HCT116 (cell line): ENCODE data around the gene CNTNAP2. TPM values are rescaled to one million over a fixed set of nuclear protein-coding genes. Genes with fewer than 3 reads are reported as not detected.
"Not testable (repeated sequence)": the region's sequence is repeated elsewhere in the genome, so short reads cannot be mapped to it uniquely, and the experiment has no call there.

Experiments used
- ATAC-seq: fragments of 200-7000 bp; cut with Tn5 transposase; 2 replicates; pipeline ENCODE4 v1.9.1; 2020; ENCODE audit warnings: mild to moderate bottlenecking, moderate library complexity
- BruUV-seq: library from RNA; stranded (reverse); fragments of 400-500 nt; replicated peaks from 2 replicates; lab custom pipeline; 2021; lab: Mats Ljungman, UMichigan
- CTCF ChIA-PET: fragments of 300-600 bp; sonication (Branson Sonifier 250); formaldehyde crosslinking; loops from one replicate; lab custom pipeline; 2021; ENCODE audit warnings: antibody characterized with exemption; lab: Charles Lee
- POLR2A ChIA-PET: fragments of 300-600, 350-600 bp; sonication (Branson Sonifier 250); formaldehyde crosslinking; loops from one replicate; lab custom pipeline; 2021; ENCODE audit warnings: antibody characterized with exemption; lab: Charles Lee
- RAD21 ChIA-PET, 2 experiments: fragments of 300-600 bp; sonication (Branson Sonifier 250); formaldehyde crosslinking; loops; one replicate each; lab custom pipeline; 2023; ENCODE audit warnings: low total read pairs in 2 of 2; ENCODE audit not compliant: uncharacterized antibody in 2 of 2, unreplicated experiment in 2 of 2, low non-redundant PET in 1 of 2; lab: Charles Lee
- DNase-seq: peaks from one replicate; pipeline ENCODE4 v3.0.0-alpha.2; 2010; ENCODE audit warnings: low read depth, low spot score
- H2AFZ ChIP-seq: fragments of 200-600 bp; shearing (Covaris generic), sonication (generic); 2 replicates; pipeline ENCODE4 v1.6.1; 2017; ENCODE audit warnings: low read depth, mixed run types, mixed read lengths, antibody characterized with exemption, low read length; ENCODE audit not compliant: poor library complexity, severe bottlenecking
- H3K27ac ChIP-seq: 2 replicates; pipeline ENCODE4 v1.5.1; 2012; ENCODE audit warnings: low read depth, low read length
- H3K27me3 ChIP-seq: fragments of 200-600 bp; sonication (generic); 2 replicates; pipeline ENCODE4 v1.6.1; 2016; ENCODE audit warnings: mixed run types, low read length, mixed read lengths; ENCODE audit not compliant: insufficient read depth
- H3K36me3 ChIP-seq, 2 experiments: fragments of 200-500 bp in 1 of 2; fragments of 200-600 bp in 1 of 2; sonication (Bioruptor generic) in 1 of 2; sonication (generic) in 1 of 2; 2 replicates each; pipeline versions ENCODE4 v1.5.1 to v1.6.1; 2014 to 2016; ENCODE audit warnings: low read length in 2 of 2, inconsistent platforms in 1 of 2, mixed read lengths in 1 of 2, mixed run types in 1 of 2; ENCODE audit not compliant: insufficient read depth in 2 of 2, control insufficient read depth in 1 of 2
- H3K4me1 ChIP-seq, 2 experiments: fragments of 200-600 bp in 1 of 2; sonication (generic) in 1 of 2; 2 replicates each; pipeline versions ENCODE4 v1.5.1 to v1.6.1; 2012 to 2017; ENCODE audit warnings: low read length in 2 of 2, inconsistent platforms in 1 of 2, mild to moderate bottlenecking in 1 of 2, mixed read lengths in 1 of 2, mixed run types in 1 of 2, moderate library complexity in 1 of 2; ENCODE audit not compliant: insufficient read depth in 2 of 2, control insufficient read depth in 1 of 2
- H3K4me2 ChIP-seq: fragments of 200-600 bp; sonication (generic); 2 replicates; pipeline ENCODE4 v1.6.1; 2017; ENCODE audit warnings: mixed run types, low read length, mixed read lengths
- H3K4me3 ChIP-seq, 2 experiments: fragments of 200-600 bp in 1 of 2; sonication (generic) in 1 of 2; replicated peaks in 1 of 2; 2 replicates each; pipeline ENCODE4 v1.5.1; 2011 to 2016; ENCODE audit warnings: low read length in 2 of 2, control low read depth in 1 of 2, low read depth in 1 of 2, mild to moderate bottlenecking in 1 of 2, mixed read lengths in 1 of 2, mixed run types in 1 of 2
- H3K79me2 ChIP-seq: fragments of 200-600 bp; sonication (generic); 2 replicates; pipeline ENCODE4 v1.6.1; 2017; ENCODE audit warnings: mild to moderate bottlenecking, mixed run types, low read length, moderate library complexity, mixed read lengths; ENCODE audit not compliant: insufficient read depth
- H3K9ac ChIP-seq: fragments of 200-600 bp; sonication (generic); 2 replicates; pipeline ENCODE4 v1.6.1; 2016; ENCODE audit warnings: low read length, mixed read lengths
- H3K9me2 ChIP-seq: fragments of 200-600 bp; sonication (generic), shearing (Covaris generic); 2 replicates; pipeline ENCODE4 v1.6.1; 2017; ENCODE audit warnings: mixed run types, mild to moderate bottlenecking, moderate library complexity; ENCODE audit not compliant: insufficient read depth
- H3K9me3 ChIP-seq, 2 experiments: fragments of 200-500 bp in 1 of 2; fragments of 200-600 bp in 1 of 2; sonication (Bioruptor generic) in 1 of 2; sonication (generic) in 1 of 2; 2 replicates each; pipeline ENCODE4 v1.6.1; 2014 to 2017; ENCODE audit warnings: low read length in 2 of 2, mixed read lengths in 2 of 2, inconsistent platforms in 1 of 2, low read depth in 1 of 2, mild to moderate bottlenecking in 1 of 2, mixed run types in 1 of 2, moderate library complexity in 1 of 2; ENCODE audit not compliant: control insufficient read depth in 1 of 2, insufficient read depth in 1 of 2
- H4K20me1 ChIP-seq: fragments of 200-600 bp; sonication (generic), shearing (Covaris generic); 2 replicates; pipeline ENCODE4 v1.6.1; 2017; ENCODE audit warnings: mixed run types, mild to moderate bottlenecking, moderate library complexity; ENCODE audit not compliant: insufficient read depth
- ATF3 ChIP-seq: IDR thresholded peaks from 2 replicates; pipeline ENCODE4 v1.6.1; 2012
- CBX3 ChIP-seq: IDR thresholded peaks from 2 replicates; pipeline ENCODE4 v1.6.1; 2012; ENCODE audit warnings: low read depth
- CEBPB ChIP-seq: IDR thresholded peaks from 2 replicates; pipeline ENCODE4 v1.6.1; 2012; ENCODE audit warnings: low read depth
- ELF1 ChIP-seq: IDR thresholded peaks from 2 replicates; pipeline ENCODE4 v1.6.1; 2012; ENCODE audit warnings: low read depth, borderline replicate concordance
- EZH2 ChIP-seq: fragments of 200-600 bp; sonication (generic); IDR thresholded peaks from 2 replicates; pipeline ENCODE4 v1.6.1; 2017; ENCODE audit warnings: antibody characterized with exemption, mixed run types
- JUND ChIP-seq: IDR thresholded peaks from 2 replicates; pipeline ENCODE4 v1.6.1; 2012
- MAX ChIP-seq: IDR thresholded peaks from 2 replicates; pipeline ENCODE4 v1.6.1; 2012
- POLR2AphosphoS5 ChIP-seq: IDR thresholded peaks from 2 replicates; pipeline ENCODE4 v1.6.1; 2011; ENCODE audit warnings: mild to moderate bottlenecking, low read depth, low read length, moderate library complexity
- RAD21 ChIP-seq: IDR thresholded peaks from 2 replicates; pipeline ENCODE4 v1.6.1; 2012; ENCODE audit warnings: low read depth, mild to moderate bottlenecking
- REST ChIP-seq: IDR thresholded peaks from 2 replicates; pipeline ENCODE4 v1.6.1; 2012; ENCODE audit warnings: low read depth
- SIN3A ChIP-seq: IDR thresholded peaks from 2 replicates; pipeline ENCODE4 v1.6.1; 2012; ENCODE audit warnings: low read depth
- SRF ChIP-seq: IDR thresholded peaks from 2 replicates; pipeline ENCODE4 v1.6.1; 2012; ENCODE audit warnings: low read depth
- TCF7L2 ChIP-seq: IDR thresholded peaks from 2 replicates; pipeline ENCODE4 v1.7.0; 2011; ENCODE audit warnings: borderline replicate concordance, inconsistent platforms; ENCODE audit not compliant: insufficient read depth, insufficient read length; ENCODE audit errors: extremely low read depth
- YY1 ChIP-seq: IDR thresholded peaks from 2 replicates; pipeline ENCODE4 v1.6.1; 2011; ENCODE audit warnings: low read length, low read depth, moderate library complexity, mild to moderate bottlenecking; ENCODE audit not compliant: insufficient replicate concordance; ENCODE audit errors: extremely low read depth
- ZBTB33 ChIP-seq: IDR thresholded peaks from 2 replicates; pipeline ENCODE4 v1.6.1; 2011; ENCODE audit warnings: mild to moderate bottlenecking, low read length, moderate library complexity; ENCODE audit not compliant: insufficient replicate concordance; ENCODE audit errors: extremely low read depth
- ZNF274 ChIP-seq: fragments of 200-500 bp; sonication (Bioruptor generic); IDR thresholded peaks from 2 replicates; pipeline ENCODE4 v1.6.1; 2014; ENCODE audit warnings: mild to moderate bottlenecking, low read depth, low read length, inconsistent platforms
- intact Hi-C: fragments of 100-400 bp; cut with micrococcal nuclease; formaldehyde crosslinking; loops from 2 replicates; pipeline ENCODE4 v1.10.0; 2022
- total RNA-seq: library from RNA; stranded (reverse); gene quantifications from one replicate; pipeline ENCODE4 v1.2.1, GENCODE V29; 2021; ENCODE audit not compliant: unreplicated experiment

The CNTNAP2 gene
- total RNA-seq, 1 experiment from 2014 or later, result 0.37 TPM

GRCh38 chr7:146248744-146249143 lies 132.1 kb downstream of the CNTNAP2 start:
- H4K20me1 ChIP-seq, H3K4me3 ChIP-seq, H3K4me1 ChIP-seq, H3K36me3 ChIP-seq, BruUV-seq, DNase-seq, H3K79me2 ChIP-seq, H3K27me3 ChIP-seq, H3K27ac ChIP-seq, H3K9ac ChIP-seq, H2AFZ ChIP-seq, CTCF ChIA-PET, ATAC-seq, RAD21 ChIA-PET, H3K4me2 ChIP-seq, H3K9me2 ChIP-seq, intact Hi-C loops, POLR2A ChIA-PET: not testable (repeated sequence)
- H3K9me3 ChIP-seq, result peaks cover 7 to 11% of the 10 kb centered on the region in 2 experiments; a peak in 3 of 4 replicates

- Histone ChIP-seq H3K79me2 (no peaks in the 10 kb centered on the region), H2AFZ (no peak overlapping the region), H3K4me3 (no peak overlapping the region), H3K4me1 (no peaks in the 10 kb centered on the region), H3K4me2 (no peak overlapping the region), H3K9me3 (peaks cover 7 to 11% of the 10 kb centered on the region in 2 experiments; a peak in 3 of 4 replicates), H3K27me3 (no peaks in the 10 kb centered on the region), H4K20me1 (no peaks in the 10 kb centered on the region; the same call in 1 of the 2 replicates), H3K9ac (no peak overlapping the region), H3K36me3 (no peaks in the 10 kb centered on the region), H3K27ac (no peak overlapping the region), H3K9me2 (no peaks in the 10 kb centered on the region)
- ChIA-PET CTCF (no interaction called here), RAD21 (no interaction called here), POLR2A (no interaction called here)
- TF ChIP-seq POLR2AphosphoS5 (no peak), ZBTB33 (no peak), REST (no peak), MAX (no peak), TCF7L2 (no peak), SRF (no peak), CEBPB (no peak), JUND (no peak), RAD21 (no peak), ATF3 (no peak), EZH2 (no peak), CBX3 (no peak), SIN3A (no peak), ELF1 (no peak), YY1 (no peak), ZNF274 (no peak)
- DNase-seq, result no peak
- ATAC-seq, result no peak
- BruUV-seq, result no TSS peak
- intact Hi-C loops, result no loop called here
Observed at GRCh38 chr7:146249272-146249671, 132.7 kb downstream of the CNTNAP2 start.
